GM18861 (cell line): Measurements from ENCODE around the gene TMEM163.

Source experiments
- ATAC-seq: cut with Tn5 transposase; IDR thresholded peaks from one replicate; pipeline ENCODE4 v1.9.1; 2021; ENCODE audit not compliant: unreplicated experiment

TMEM163 gene

GRCh38 chr2:134441153-134441863 is 277.5 kb downstream of the TMEM163 start:
- no peak for ATAC-seq

- ATAC-seq, result no peak
Measured at GRCh38 chr2:134440336-134440909, 278.4 kb downstream of the TMEM163 start.

- ATAC-seq, result no peak
Measured at GRCh38 chr2:134438371-134438770, 280.4 kb downstream of the TMEM163 start.

- no peak for ATAC-seq
Measured at GRCh38 chr2:134436706-134437105, 282.1 kb downstream of the TMEM163 start.

GRCh38 chr2:134435936-134436335 is 282.9 kb downstream of the TMEM163 start:
- ATAC-seq, result no peak

GRCh38 chr2:134435505-134435904 is 283.3 kb downstream of the TMEM163 start:
- no peak for ATAC-seq

- ATAC-seq, result no peak
Measured at GRCh38 chr2:134433979-134434378, 284.8 kb downstream of the TMEM163 start.

- no peak for ATAC-seq
Measured at GRCh38 chr2:134433469-134433868, 285.3 kb downstream of the TMEM163 start.

- no peak for ATAC-seq
Measured at GRCh38 chr2:134432435-134432883, 286.3 kb downstream of the TMEM163 start.

- no peak for ATAC-seq
Measured at GRCh38 chr2:134431838-134432434, 286.9 kb downstream of the TMEM163 start.

GRCh38 chr2:134429886-134430285 is 288.9 kb downstream of the TMEM163 start:
- ATAC-seq, result no peak

GRCh38 chr2:134426721-134427120 is 292.1 kb downstream of the TMEM163 start:
- no peak for ATAC-seq

- no peak for ATAC-seq
Measured at GRCh38 chr2:134425724-134426496, 292.9 kb downstream of the TMEM163 start.

- ATAC-seq, result no peak
Measured at GRCh38 chr2:134421556-134422328, 297.1 kb downstream of the TMEM163 start.

- ATAC-seq, result no peak
Measured at GRCh38 chr2:134420920-134421319, 297.9 kb downstream of the TMEM163 start.

- no peak for ATAC-seq
Measured at GRCh38 chr2:134420259-134420658, 298.5 kb downstream of the TMEM163 start.

GRCh38 chr2:134417968-134418582 is 300.7 kb downstream of the TMEM163 start:
- no peak for ATAC-seq

GRCh38 chr2:134416637-134417036 is 302.2 kb downstream of the TMEM163 start:
- ATAC-seq, result no peak

GRCh38 chr2:134416018-134416417 is 302.8 kb downstream of the TMEM163 start:
- ATAC-seq, result no peak

GRCh38 chr2:134413912-134414311 is 304.9 kb downstream of the TMEM163 start:
- ATAC-seq, result no peak
